H1 (cell line): ENCODE measurements around the gene IQGAP1. TPM values are rescaled to one million over a fixed set of nuclear protein-coding genes. Genes with fewer than 3 reads are reported as not detected.

Experiments used
- CTCF ChIA-PET: fragments of 300-600 bp; sonication (Branson Sonifier 250); formaldehyde crosslinking; loops from one replicate; lab custom pipeline; 2021; ENCODE audit not compliant: partially characterized antibody; lab: Charles Lee
- POLR2A ChIA-PET: fragments of 300-600 bp; sonication (Branson Sonifier 250); formaldehyde crosslinking; loops from one replicate; lab custom pipeline; 2021; ENCODE audit warnings: inconsistent platforms; ENCODE audit not compliant: partially characterized antibody; lab: Charles Lee
- DNase-seq, 2 experiments: peaks; one replicate each; pipeline versions ENCODE4 v3.0.0 to v3.0.0-alpha.2; 2010 to 2022; ENCODE audit warnings: low spot score in 2 of 2, low read depth in 1 of 2, mixed read lengths in 1 of 2
- FAIRE-seq: peaks from 2 replicates; lab custom pipeline; 2011; peaks lifted over from hg19 to GRCh38; lab: Jason Lieb, UNC
- H2AFZ ChIP-seq: 2 replicates; pipeline ENCODE4 v1.8.1; 2012; ENCODE audit warnings: low read length, inconsistent platforms
- H2AK5ac ChIP-seq: 2 replicates; pipeline ENCODE4 v1.6.1; 2013; ENCODE audit warnings: low read depth, low read length
- H2BK120ac ChIP-seq: replicated peaks from 2 replicates; pipeline ENCODE3; 2013; ENCODE audit warnings: low read depth, low read length, inconsistent platforms
- H2BK12ac ChIP-seq: 2 replicates; pipeline ENCODE4 v1.6.1; 2013; ENCODE audit warnings: low read depth, low read length
- H2BK15ac ChIP-seq: 2 replicates; pipeline ENCODE4 v1.6.1; 2013; ENCODE audit warnings: low read length
- H2BK20ac ChIP-seq: 2 replicates; pipeline ENCODE4 v1.6.1; 2013; ENCODE audit warnings: low read length
- H2BK5ac ChIP-seq: 2 replicates; pipeline ENCODE4 v1.6.1; 2013; ENCODE audit warnings: low read depth, low read length
- H3K14ac ChIP-seq: 2 replicates; pipeline ENCODE4 v1.6.1; 2013; ENCODE audit warnings: inconsistent platforms; ENCODE audit not compliant: insufficient read length
- H3K18ac ChIP-seq: 2 replicates; pipeline ENCODE4 v1.6.1; 2013; ENCODE audit warnings: low read length; ENCODE audit errors: extremely low read depth
- H3K23ac ChIP-seq: 2 replicates; pipeline ENCODE4 v1.6.1; 2013; ENCODE audit warnings: inconsistent platforms; ENCODE audit not compliant: insufficient read length
- H3K23me2 ChIP-seq: 2 replicates; pipeline ENCODE4 v1.6.1; 2013; ENCODE audit warnings: low read depth, low read length
- H3K27ac ChIP-seq: 2 replicates; pipeline ENCODE4 v1.6.1; 2011; ENCODE audit warnings: low read depth, low read length, inconsistent platforms
- H3K27me3 ChIP-seq, 4 experiments: replicated peaks in 1 of 4; 1 replicate in 1 of 4; 2 replicates in 3 of 4; pipeline versions ENCODE4 v1.6.1 to v1.8.1; 2011 to 2013; ENCODE audit warnings: low read length in 3 of 4, mild to moderate bottlenecking in 3 of 4, inconsistent platforms in 2 of 4, mixed read lengths in 2 of 4, moderate library complexity in 1 of 4; ENCODE audit not compliant: control insufficient read depth in 3 of 4, insufficient read depth in 3 of 4; ENCODE audit errors: extremely low read depth in 1 of 4
- H3K36me3 ChIP-seq, 4 experiments: 2 replicates each; pipeline versions ENCODE4 v1.6.1 to v1.8.1; 2011 to 2013; ENCODE audit warnings: mild to moderate bottlenecking in 4 of 4, low read length in 3 of 4, moderate library complexity in 2 of 4, control low read depth in 1 of 4, inconsistent platforms in 1 of 4; ENCODE audit not compliant: insufficient read depth in 4 of 4, control insufficient read depth in 2 of 4
- H3K4ac ChIP-seq: replicated peaks from 2 replicates; pipeline ENCODE3; 2013; ENCODE audit warnings: low read length, low read depth, mixed read lengths, inconsistent platforms; ENCODE audit not compliant: insufficient read length
- H3K4me1 ChIP-seq, 4 experiments: replicated peaks in 1 of 4; 1 replicate in 1 of 4; 2 replicates in 3 of 4; pipeline versions ENCODE4 v1.6.1 to v1.8.1; 2011 to 2013; ENCODE audit warnings: low read length in 3 of 4, inconsistent platforms in 2 of 4, mixed read lengths in 1 of 4; ENCODE audit not compliant: insufficient read depth in 4 of 4, control insufficient read depth in 3 of 4
- H3K4me2 ChIP-seq, 2 experiments: 2 replicates each; pipeline versions ENCODE4 v1.6.1 to v1.8.1; 2011 to 2013; ENCODE audit warnings: low read depth in 2 of 2, low read length in 2 of 2, control low read depth in 1 of 2, inconsistent platforms in 1 of 2, mild to moderate bottlenecking in 1 of 2; ENCODE audit not compliant: insufficient read depth in 1 of 2
- H3K4me3 ChIP-seq, 4 experiments: fragments of 200-600, 300-600 bp in 1 of 4; sonication (generic), shearing (Covaris generic), sonication (Bioruptor Twin) in 1 of 4; 2 replicates each; pipeline versions ENCODE4 v1.5.1 to v1.8.1; 2011 to 2016; ENCODE audit warnings: low read length in 4 of 4, low read depth in 3 of 4, control low read depth in 2 of 4, inconsistent platforms in 2 of 4, mild to moderate bottlenecking in 2 of 4, mixed read lengths in 1 of 4, moderate library complexity in 1 of 4; ENCODE audit not compliant: insufficient read depth in 2 of 4; ENCODE audit errors: extremely low read depth in 1 of 4
- H3K56ac ChIP-seq: replicated peaks from 2 replicates; pipeline ENCODE3; 2013; ENCODE audit warnings: low read depth, mild to moderate bottlenecking, mixed read lengths, low read length, inconsistent platforms; ENCODE audit not compliant: insufficient read length
- H3K79me1 ChIP-seq: 2 replicates; pipeline ENCODE4 v1.6.1; 2013; ENCODE audit warnings: low read depth, low read length, control low read depth
- H3K79me2 ChIP-seq, 2 experiments: 2 replicates each; pipeline versions ENCODE4 v1.6.1 to v1.8.1; 2012 to 2013; ENCODE audit warnings: low read length in 2 of 2, mild to moderate bottlenecking in 2 of 2, inconsistent platforms in 1 of 2; ENCODE audit not compliant: insufficient read depth in 2 of 2, control insufficient read depth in 1 of 2
- H3K9ac ChIP-seq, 4 experiments: replicated peaks in 1 of 4; 1 replicate in 1 of 4; 2 replicates in 3 of 4; pipeline versions ENCODE4 v1.6.1 to v1.8.1; 2011 to 2013; ENCODE audit warnings: low read depth in 3 of 4, low read length in 3 of 4, control low read depth in 2 of 4, mild to moderate bottlenecking in 2 of 4, moderate library complexity in 2 of 4, inconsistent platforms in 1 of 4; ENCODE audit errors: extremely low read depth in 1 of 4
- H3K9me3 ChIP-seq, 2 experiments: 2 replicates each; pipeline versions ENCODE4 v1.6.1 to v1.8.1; 2012 to 2013; ENCODE audit warnings: mild to moderate bottlenecking in 2 of 2, moderate library complexity in 2 of 2, control low read depth in 1 of 2, inconsistent platforms in 1 of 2, low read depth in 1 of 2, low read length in 1 of 2, mixed read lengths in 1 of 2; ENCODE audit not compliant: insufficient read depth in 2 of 2
- H4K20me1 ChIP-seq, 2 experiments: replicated peaks in 1 of 2; 2 replicates each; pipeline versions ENCODE3 to v1.8.1; 2011 to 2013; ENCODE audit warnings: inconsistent platforms in 2 of 2, low read length in 2 of 2, mild to moderate bottlenecking in 1 of 2; ENCODE audit not compliant: insufficient read depth in 2 of 2, control insufficient read depth in 1 of 2
- H4K5ac ChIP-seq: 2 replicates; pipeline ENCODE4 v1.6.1; 2013; ENCODE audit warnings: low read length, low read depth, mixed read lengths, inconsistent platforms; ENCODE audit not compliant: insufficient read length
- H4K8ac ChIP-seq: 2 replicates; pipeline ENCODE4 v1.8.0; 2013; ENCODE audit warnings: mild to moderate bottlenecking, moderate library complexity, low read length, inconsistent platforms; ENCODE audit not compliant: insufficient read depth; ENCODE audit errors: extremely low read depth
- H4K91ac ChIP-seq: replicated peaks from 2 replicates; pipeline ENCODE3; 2013; ENCODE audit warnings: low read length, mixed read lengths, inconsistent platforms; ENCODE audit not compliant: insufficient read length
- ASH2L ChIP-seq: fragments of 200-600, 300-600 bp; sonication (generic); IDR thresholded peaks from one replicate; pipeline ENCODE4 v1.7.1; 2017; ENCODE audit warnings: low read length
- CBX8 ChIP-seq: fragments of 300-800, 300-1000 bp; sonication (generic); IDR thresholded peaks from 2 replicates; pipeline ENCODE4 v1.7.1; 2016; ENCODE audit warnings: low read depth, low read length, borderline replicate concordance
- FOSL1 ChIP-seq: IDR thresholded peaks from 2 replicates; pipeline ENCODE4 v1.6.1; 2011; ENCODE audit warnings: mild to moderate bottlenecking, low read depth, low read length, moderate library complexity; ENCODE audit not compliant: insufficient read depth
- HDAC6 ChIP-seq: IDR thresholded peaks from one replicate; pipeline ENCODE4 v1.7.1; 2012; ENCODE audit warnings: low read depth, mild to moderate bottlenecking, inconsistent platforms, low read length, moderate library complexity
- JUN ChIP-seq: IDR thresholded peaks from 2 replicates; pipeline ENCODE4 v1.6.1; 2011; ENCODE audit warnings: low read depth, mild to moderate bottlenecking, improper control_type of control experiment, low read length
- PHF8 ChIP-seq: fragments of 200-600 bp; sonication (generic); conservative IDR thresholded peaks from 2 replicates; pipeline ENCODE4 v1.7.1; 2012; ENCODE audit warnings: low read depth, mild to moderate bottlenecking, inconsistent platforms, low read length, moderate library complexity
- POU5F1 ChIP-seq: IDR thresholded peaks from 2 replicates; pipeline ENCODE4 v1.6.1; 2011; ENCODE audit warnings: low read depth, mild to moderate bottlenecking, low read length, moderate library complexity
- RFX5 ChIP-seq: IDR thresholded peaks from 2 replicates; pipeline ENCODE4 v1.6.1; 2011; ENCODE audit warnings: low read depth, low read length, improper control_type of control experiment, borderline replicate concordance
- RNF2 ChIP-seq: fragments of 200-900, 300-1000 bp; sonication (generic); IDR thresholded peaks from 2 replicates; pipeline ENCODE4 v1.7.1; 2016; ENCODE audit warnings: borderline replicate concordance, low read depth, mild to moderate bottlenecking, antibody characterized with exemption, low read length; ENCODE audit not compliant: poor library complexity, severe bottlenecking; ENCODE audit errors: missing control alignments
- RXRA ChIP-seq: IDR thresholded peaks from 2 replicates; pipeline ENCODE4 v1.6.1; 2011; ENCODE audit warnings: low read depth, mild to moderate bottlenecking, low read length, moderate library complexity; ENCODE audit not compliant: insufficient read depth
- SP1 ChIP-seq: IDR thresholded peaks from 2 replicates; pipeline ENCODE4 v1.6.1; 2011; ENCODE audit warnings: low read depth, low read length
- TAF1 ChIP-seq: IDR thresholded peaks from 2 replicates; pipeline ENCODE4 v1.6.1; 2011; ENCODE audit warnings: mild to moderate bottlenecking, low read depth, low read length
- TAF7 ChIP-seq: optimal IDR thresholded peaks from 2 replicates; pipeline ENCODE3; 2011; ENCODE audit warnings: low read depth, mild to moderate bottlenecking, inconsistent platforms, low read length, moderate library complexity, borderline replicate concordance
- TBP ChIP-seq: IDR thresholded peaks from 2 replicates; pipeline ENCODE4 v1.6.1; 2011; ENCODE audit warnings: low read depth, low read length, improper control_type of control experiment
- TEAD4 ChIP-seq: IDR thresholded peaks from 2 replicates; pipeline ENCODE4 v1.6.1; 2012; ENCODE audit warnings: low read depth, low read length, inconsistent platforms, mixed read lengths
- WGBS, 2 experiments: shearing (Covaris generic) in 1 of 2; methylation state at CpG; one replicate each; pipeline versions ENCODE4 v1.1.6 to v1.1.7; 2013 to 2015; ENCODE audit warnings: low lambda C conversion rate in 2 of 2, mixed read lengths in 2 of 2, inconsistent platforms in 1 of 2, low coverage in 1 of 2, missing lambda C conversion rate in 1 of 2; ENCODE audit not compliant: insufficient replicate concordance in 2 of 2, insufficient coverage in 1 of 2, insufficient read length in 1 of 2; ENCODE audit errors: extremely low coverage in 1 of 2, missing lambda C conversion rate in 1 of 2; 5-methylcytosine and 5-hydroxymethylcytosine counted together
- polyA plus RNA-seq, 7 experiments: library from polyadenylated mRNA; depleted of rRNA in 3 of 7; stranded (reverse) in 5 of 7; unstranded in 2 of 7; fragments of >200 nt in 5 of 7; fragments of 200-250 nt in 2 of 7; gene quantifications; 1 replicate in 5 of 7; 2 replicates in 1 of 7; 4 replicates in 1 of 7; pipeline versions ENCODE4 v1.2.1 to v1.2.3, GENCODE V29; 2011 to 2013; ENCODE audit warnings: missing spikeins in 2 of 7, mixed read lengths in 2 of 7
- total RNA-seq: library from RNA; stranded (reverse); fragmentation: NEBNext Ultra II Directional; extraction: Animal tissue kit (Norgen Biotek cat#: 25700); gene quantifications from 2 replicates; pipeline ENCODE4 v1.2.1, GENCODE V29; 2021

IQGAP1 gene
- total and polyA plus RNA-seq, 2 of the 8 experiments (the other 6 are each of a cell fraction or from before 2014, with no cell fraction given), result 56.0 to 138 TPM

- H3K56ac ChIP-seq, result no peak overlapping the region
- no peak overlapping the region for H3K4ac ChIP-seq
- H3K4me3 ChIP-seq, result no peak overlapping the region
- H3K4me1 ChIP-seq, result no peaks in the 10 kb centered on the region
- H2AFZ ChIP-seq, result no peak overlapping the region
- no peak for DNase-seq
- H3K9ac ChIP-seq, result no peak overlapping the region
- no peaks in the 10 kb centered on the region for H3K79me2 ChIP-seq
- no peaks in the 10 kb centered on the region for H3K36me3 ChIP-seq
- H2BK20ac ChIP-seq, result no peak overlapping the region
- H3K79me1 ChIP-seq, result no peaks in the 10 kb centered on the region
- H3K9me3 ChIP-seq, result no peaks in the 10 kb centered on the region
- H3K27ac ChIP-seq, result no peak overlapping the region
- H3K14ac ChIP-seq, result no peak overlapping the region
- CTCF ChIA-PET, result interaction anchor here (0.6 to 1.5 kb wide), 5 partner anchors 9 to 362 kb away, joined by 3 to 6 read pairs (median 4); no protein-coding TSS in a partner anchor
- no peak overlapping the region for H4K91ac ChIP-seq
- no peak overlapping the region for H2BK12ac ChIP-seq
- H3K23ac ChIP-seq, result no peak overlapping the region
- H2BK120ac ChIP-seq, result no peak overlapping the region
- no peak overlapping the region for H4K5ac ChIP-seq
- POLR2A ChIA-PET, result no interaction called here
- H2BK15ac ChIP-seq, result no peak overlapping the region
- H2BK5ac ChIP-seq, result no peak overlapping the region
- WGBS, 2 experiments, result 83% methylated on average over 1 of the region's 1 CpG; no CpG with 5 or more reads in 1 of the 2 experiments
- no peaks in the 10 kb centered on the region for H4K20me1 ChIP-seq
- H3K18ac ChIP-seq, result no peak overlapping the region
- no peak overlapping the region for H4K8ac ChIP-seq
- no peak overlapping the region for H2AK5ac ChIP-seq
- no peak overlapping the region for H3K4me2 ChIP-seq
- FAIRE-seq, result no peak
- H3K23me2 ChIP-seq, result peaks cover 2% of the 10 kb centered on the region; the same call in 1 of the 2 replicates
- no peaks in the 10 kb centered on the region for H3K27me3 ChIP-seq
- TF ChIP-seq RFX5 (no peak), PHF8 (no peak), RNF2 (no peak), HDAC6 (no peak), TAF7 (no peak), RXRA (no peak), TAF1 (no peak), POU5F1 (no peak), TEAD4 (no peak), CBX8 (no peak), JUN (no peak), FOSL1 (no peak), TBP (no peak), SP1 (no peak), ASH2L (no peak)
These were observed 131.6 kb downstream of the IQGAP1 start for GRCh38 chr15:90519688-90520087.
